ENCODE measurements around the gene WNT3A. TPM values are rescaled to one million over a fixed set of nuclear protein-coding genes. Genes with fewer than 3 reads are reported as not detected.

The WNT3A gene
- total RNA-seq, 2 donors from 2014 or later = 0.11 to 0.46 TPM

- Mint-ChIP-seq H3K36me3 (ENCODE audit: low read depth) (peaks cover 25% of the 10 kb centered on the region), H3K27me3 (ENCODE audit: insufficient read depth) (peaks cover 3% of the 10 kb centered on the region), H3K27ac (peak overlapping the region; percentile 100), H3K4me3 (peak overlapping the region; percentile 99), H3K9me3 (no peaks in the 10 kb centered on the region), H3K4me1 (peaks cover 47% of the 10 kb centered on the region)
- 10 to 21% methylated on average over 13 to 17 of the region's 17 CpGs for WGBS, 2 experiments (ENCODE audit: insufficient coverage in 1 of 2, insufficient read length in 1 of 2)
- Histone ChIP-seq H3K4me1 (ENCODE audit: control insufficient read depth, insufficient read depth, low read length) (peaks cover 28% of the 10 kb centered on the region), H3K9ac (ENCODE audit: extremely low read depth, low read length, poor library complexity, severe bottlenecking) (peak overlapping the region; percentile 99), H3K4me3 (ENCODE audit: low read length) (peak overlapping the region; percentile 96), H3K9me3 (ENCODE audit: control insufficient read depth, low read length) (no peaks in the 10 kb centered on the region), H3K27me3 (ENCODE audit: control insufficient read depth, insufficient read depth, low read length, poor library complexity, severe bottlenecking) (no peaks in the 10 kb centered on the region), H3K27ac (ENCODE audit: low read depth, low read length) (no peak overlapping the region), H3K36me3 (ENCODE audit: control insufficient read depth, insufficient read depth, low read length) (peaks cover 34% of the 10 kb centered on the region)
- TF ChIP-seq, protein P1, sequence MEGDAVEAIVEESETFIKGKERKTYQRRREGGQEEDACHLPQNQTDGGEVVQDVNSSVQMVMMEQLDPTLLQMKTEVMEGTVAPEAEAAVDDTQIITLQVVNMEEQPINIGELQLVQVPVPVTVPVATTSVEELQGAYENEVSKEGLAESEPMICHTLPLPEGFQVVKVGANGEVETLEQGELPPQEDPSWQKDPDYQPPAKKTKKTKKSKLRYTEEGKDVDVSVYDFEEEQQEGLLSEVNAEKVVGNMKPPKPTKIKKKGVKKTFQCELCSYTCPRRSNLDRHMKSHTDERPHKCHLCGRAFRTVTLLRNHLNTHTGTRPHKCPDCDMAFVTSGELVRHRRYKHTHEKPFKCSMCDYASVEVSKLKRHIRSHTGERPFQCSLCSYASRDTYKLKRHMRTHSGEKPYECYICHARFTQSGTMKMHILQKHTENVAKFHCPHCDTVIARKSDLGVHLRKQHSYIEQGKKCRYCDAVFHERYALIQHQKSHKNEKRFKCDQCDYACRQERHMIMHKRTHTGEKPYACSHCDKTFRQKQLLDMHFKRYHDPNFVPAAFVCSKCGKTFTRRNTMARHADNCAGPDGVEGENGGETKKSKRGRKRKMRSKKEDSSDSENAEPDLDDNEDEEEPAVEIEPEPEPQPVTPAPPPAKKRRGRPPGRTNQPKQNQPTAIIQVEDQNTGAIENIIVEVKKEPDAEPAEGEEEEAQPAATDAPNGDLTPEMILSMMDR (conservative IDR thresholded peaks at IDR 0.05) = no peak
- no peak for DNase-seq
These were observed 77.1 kb downstream of the WNT3A start for GRCh38 chr1:228083871-228084278.

DNA sequence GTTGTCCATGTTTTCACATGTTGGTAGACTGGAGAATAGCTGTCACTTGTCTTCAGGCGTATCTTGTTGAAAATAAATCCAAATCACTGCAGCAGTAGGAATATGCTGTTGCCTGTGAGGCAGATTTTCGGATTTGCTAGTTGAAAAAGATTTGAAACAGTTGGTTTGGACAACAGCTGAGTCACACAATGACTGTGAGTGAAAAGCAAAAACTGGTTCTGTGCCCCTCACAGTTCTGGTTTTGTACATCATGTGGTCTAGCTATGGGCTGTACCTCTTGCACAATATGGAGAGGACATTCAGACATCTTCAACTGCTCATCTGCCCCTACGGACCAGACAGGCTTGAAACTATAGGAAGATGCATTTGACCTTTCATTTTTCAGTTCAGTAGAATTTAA, 77.5 kb downstream of the WNT3A start:
- 64 to 81% methylated on average over 3 of the region's 3 CpGs for WGBS, 2 experiments (ENCODE audit: insufficient coverage in 1 of 2, insufficient read length in 1 of 2)
- H3K36me3 ChIP-seq (ENCODE audit: control insufficient read depth, insufficient read depth, low read length) = peaks cover 38% of the 10 kb centered on the region
- H3K9me3 ChIP-seq (ENCODE audit: control insufficient read depth, low read length) = no peaks in the 10 kb centered on the region
- H3K27ac ChIP-seq (ENCODE audit: low read depth, low read length) = no peak overlapping the region
- no peaks in the 10 kb centered on the region for H3K27me3 ChIP-seq (ENCODE audit: control insufficient read depth, insufficient read depth, low read length, poor library complexity, severe bottlenecking)
- peaks cover 29% of the 10 kb centered on the region for H3K4me1 ChIP-seq (ENCODE audit: control insufficient read depth, insufficient read depth, low read length)
- DNase-seq = no peak
- Mint-ChIP-seq H3K9me3 (no peaks in the 10 kb centered on the region), H3K36me3 (ENCODE audit: low read depth) (peaks cover 27% of the 10 kb centered on the region), H3K4me3 (peak overlapping the region; percentile 99), H3K27ac (peak overlapping the region; percentile 100), H3K4me1 (peaks cover 51% of the 10 kb centered on the region), H3K27me3 (ENCODE audit: insufficient read depth) (peaks cover 2% of the 10 kb centered on the region)
- H3K9ac ChIP-seq (ENCODE audit: extremely low read depth, low read length, poor library complexity, severe bottlenecking) = peak overlapping the region; percentile 99
- peak overlapping the region; percentile 96 for H3K4me3 ChIP-seq (ENCODE audit: low read length)
- TF ChIP-seq, protein P1 (conservative IDR thresholded peaks at IDR 0.05) = no peak

- Mint-ChIP-seq H3K27me3 (ENCODE audit: insufficient read depth) (peaks cover 2% of the 10 kb centered on the region), H3K36me3 (ENCODE audit: low read depth) (peaks cover 27% of the 10 kb centered on the region), H3K4me3 (peak overlapping the region; percentile 99), H3K27ac (peak overlapping the region; percentile 100), H3K9me3 (no peaks in the 10 kb centered on the region), H3K4me1 (peaks cover 54% of the 10 kb centered on the region)
- Histone ChIP-seq H3K4me3 (ENCODE audit: low read length) (peak overlapping the region; percentile 96), H3K27me3 (ENCODE audit: control insufficient read depth, insufficient read depth, low read length, poor library complexity, severe bottlenecking) (no peaks in the 10 kb centered on the region), H3K9me3 (ENCODE audit: control insufficient read depth, low read length) (no peaks in the 10 kb centered on the region), H3K27ac (ENCODE audit: low read depth, low read length) (peak overlapping the region; percentile 40), H3K36me3 (ENCODE audit: control insufficient read depth, insufficient read depth, low read length) (peaks cover 42% of the 10 kb centered on the region), H3K9ac (ENCODE audit: extremely low read depth, low read length, poor library complexity, severe bottlenecking) (peak overlapping the region; percentile 99), H3K4me1 (ENCODE audit: control insufficient read depth, insufficient read depth, low read length) (peaks cover 29% of the 10 kb centered on the region)
- TF ChIP-seq, protein P1 (conservative IDR thresholded peaks at IDR 0.05) = no peak
- WGBS, 2 experiments (ENCODE audit: insufficient coverage in 1 of 2, insufficient read length in 1 of 2) = 68 to 77% methylated on average over 3 to 5 of the region's 5 CpGs
- DNase-seq = no peak
These were observed 78.0 kb downstream of the WNT3A start for GRCh38 chr1:228084797-228085196.
